Loucy (cell line): ENCODE data around the gene DDIT3.
"Not testable (repeated sequence)": the region's sequence is repeated elsewhere in the genome, so short reads cannot be mapped to it uniquely, and the experiment has no call there.

Experiments
- H2AFZ ChIP-seq: fragments of 200-600 bp; sonication (generic); 2 replicates; pipeline ENCODE4 v1.6.0; 2016; ENCODE audit warnings: antibody characterized with exemption, mild to moderate bottlenecking, low read length, moderate library complexity
- H3F3A ChIP-seq: fragments of 200-600 bp; 2 replicates; pipeline ENCODE4 v1.6.0; 2016; ENCODE audit warnings: antibody characterized with exemption, low read depth, mild to moderate bottlenecking
- H3K27me3 ChIP-seq: fragments of 200-600 bp; sonication (generic); 2 replicates; pipeline ENCODE4 v1.6.1; 2014; ENCODE audit warnings: low read length, mild to moderate bottlenecking; ENCODE audit not compliant: insufficient read depth, poor library complexity, severe bottlenecking
- H3K36me3 ChIP-seq: fragments of 200-600 bp; sonication (generic); 2 replicates; pipeline ENCODE4 v1.6.1; 2016; ENCODE audit warnings: low read length; ENCODE audit not compliant: insufficient read depth
- H3K4me1 ChIP-seq: fragments of 200-600 bp; sonication (generic); 2 replicates; pipeline ENCODE4 v1.5.1; 2014; ENCODE audit warnings: low read length, mild to moderate bottlenecking; ENCODE audit not compliant: insufficient read depth, poor library complexity, severe bottlenecking
- H3K4me2 ChIP-seq: fragments of 200-600 bp; sonication (generic); 2 replicates; pipeline ENCODE4 v1.6.0; 2014; ENCODE audit warnings: antibody characterized with exemption, low read length, low read depth, mild to moderate bottlenecking; ENCODE audit not compliant: poor library complexity, severe bottlenecking
- H3K4me3 ChIP-seq: fragments of 200-600 bp; sonication (generic); 2 replicates; pipeline ENCODE4 v1.5.1; 2014; ENCODE audit warnings: low read length, mild to moderate bottlenecking, mixed read lengths; ENCODE audit not compliant: poor library complexity, severe bottlenecking
- H3K79me2 ChIP-seq: fragments of 200-600 bp; sonication (generic); 2 replicates; pipeline ENCODE4 v1.6.1; 2014; ENCODE audit warnings: low read length; ENCODE audit not compliant: insufficient read depth
- H3K9ac ChIP-seq: fragments of 200-600 bp; sonication (generic); 2 replicates; pipeline ENCODE4 v1.6.0; 2014; ENCODE audit warnings: mild to moderate bottlenecking, low read depth, low read length, moderate library complexity; ENCODE audit not compliant: poor library complexity, severe bottlenecking
- H3K9me2 ChIP-seq: fragments of 200-600 bp; sonication (generic); replicated peaks from 2 replicates; pipeline ENCODE4 v1.6.1; 2016; ENCODE audit warnings: low read depth, low read length, mixed read lengths
- H3K9me3 ChIP-seq: fragments of 200-600 bp; sonication (generic); 2 replicates; pipeline ENCODE4 v1.6.1; 2014; ENCODE audit warnings: mild to moderate bottlenecking, antibody characterized with exemption, low read length, low read depth; ENCODE audit not compliant: insufficient read depth
- H4K20me1 ChIP-seq: fragments of 200-600 bp; sonication (generic); 2 replicates; pipeline ENCODE4 v1.6.0; 2014; ENCODE audit warnings: antibody characterized with exemption, low read length, mild to moderate bottlenecking; ENCODE audit not compliant: insufficient read depth, poor library complexity, severe bottlenecking
- EZH2phosphoT487 ChIP-seq: fragments of 200-600 bp; IDR thresholded peaks from 2 replicates; pipeline ENCODE4 v1.6.1; 2018; ENCODE audit warnings: antibody characterized with exemption, mild to moderate bottlenecking, moderate library complexity, borderline replicate concordance
- TF ChIP-seq, protein P1 (sequence below): fragments of 200-600 bp; sonication (generic); conservative IDR thresholded peaks from 2 replicates; pipeline ENCODE4 v1.5.1; 2014; ENCODE audit warnings: mild to moderate bottlenecking, antibody characterized with exemption, low read length

Gene DDIT3

DNA sequence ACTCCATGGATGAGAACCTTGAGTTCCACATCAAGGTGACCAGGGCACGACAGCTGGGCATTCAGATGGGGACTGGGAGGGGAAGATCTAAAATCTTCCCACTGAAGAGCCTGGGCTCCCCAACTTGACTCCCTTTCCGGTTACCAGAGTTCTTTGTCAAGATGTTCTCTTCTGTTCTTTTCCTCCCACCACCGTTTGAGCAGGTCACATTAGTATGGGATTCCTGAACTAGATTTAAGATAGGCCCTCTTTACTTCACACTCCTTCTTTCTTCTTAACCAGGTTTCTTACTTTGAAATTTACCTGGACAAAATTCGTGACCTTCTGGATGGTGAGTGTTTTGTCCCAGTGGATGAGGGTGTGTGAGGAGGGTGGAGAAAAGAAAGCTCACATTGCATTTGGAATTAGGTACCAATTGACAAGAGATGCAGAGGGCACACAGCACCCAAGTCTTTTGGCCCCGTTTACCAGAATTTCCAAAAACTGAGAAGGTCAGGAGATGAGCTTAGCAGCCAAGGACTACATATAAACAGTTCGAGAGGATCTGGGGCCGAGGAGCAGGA is 43.9 kb upstream of the DDIT3 start:
- TF ChIP-seq, protein P1, sequence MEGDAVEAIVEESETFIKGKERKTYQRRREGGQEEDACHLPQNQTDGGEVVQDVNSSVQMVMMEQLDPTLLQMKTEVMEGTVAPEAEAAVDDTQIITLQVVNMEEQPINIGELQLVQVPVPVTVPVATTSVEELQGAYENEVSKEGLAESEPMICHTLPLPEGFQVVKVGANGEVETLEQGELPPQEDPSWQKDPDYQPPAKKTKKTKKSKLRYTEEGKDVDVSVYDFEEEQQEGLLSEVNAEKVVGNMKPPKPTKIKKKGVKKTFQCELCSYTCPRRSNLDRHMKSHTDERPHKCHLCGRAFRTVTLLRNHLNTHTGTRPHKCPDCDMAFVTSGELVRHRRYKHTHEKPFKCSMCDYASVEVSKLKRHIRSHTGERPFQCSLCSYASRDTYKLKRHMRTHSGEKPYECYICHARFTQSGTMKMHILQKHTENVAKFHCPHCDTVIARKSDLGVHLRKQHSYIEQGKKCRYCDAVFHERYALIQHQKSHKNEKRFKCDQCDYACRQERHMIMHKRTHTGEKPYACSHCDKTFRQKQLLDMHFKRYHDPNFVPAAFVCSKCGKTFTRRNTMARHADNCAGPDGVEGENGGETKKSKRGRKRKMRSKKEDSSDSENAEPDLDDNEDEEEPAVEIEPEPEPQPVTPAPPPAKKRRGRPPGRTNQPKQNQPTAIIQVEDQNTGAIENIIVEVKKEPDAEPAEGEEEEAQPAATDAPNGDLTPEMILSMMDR, result no peak
- TF ChIP-seq EZH2phosphoT487, result no peak
- Histone ChIP-seq H3K4me3 (no peak overlapping the region), H3K9ac (no peak overlapping the region), H4K20me1 (no peaks in the 10 kb centered on the region), H3F3A (no peaks in the 10 kb centered on the region), H3K4me1 (no peaks in the 10 kb centered on the region), H3K27me3 (no peaks in the 10 kb centered on the region), H3K9me3 (no peaks in the 10 kb centered on the region), H3K36me3 (no peaks in the 10 kb centered on the region), H2AFZ (no peak overlapping the region), H3K9me2 (no peaks in the 10 kb centered on the region), H3K79me2 (no peaks in the 10 kb centered on the region), H3K4me2 (no peak overlapping the region)

DNA sequence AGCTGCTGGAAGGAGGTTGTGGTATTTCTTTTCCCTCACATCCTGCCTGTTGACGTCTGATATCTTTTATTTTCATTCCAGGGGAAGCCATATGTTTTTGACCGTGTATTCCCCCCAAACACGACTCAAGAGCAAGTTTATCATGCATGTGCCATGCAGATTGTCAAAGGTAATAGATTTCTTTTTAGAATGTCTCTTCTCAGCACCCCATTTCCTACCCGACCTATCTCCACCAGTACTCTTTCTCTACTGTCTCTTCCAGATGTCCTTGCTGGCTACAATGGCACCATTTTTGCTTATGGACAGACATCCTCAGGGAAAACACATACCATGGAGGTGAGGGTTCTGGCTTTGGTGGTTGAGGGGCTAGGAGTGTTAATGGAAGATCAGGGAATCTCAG is 43.0 kb upstream of the DDIT3 start:
- Histone ChIP-seq H3K4me3 (no peak overlapping the region), H3K36me3 (no peaks in the 10 kb centered on the region), H3K27me3 (no peaks in the 10 kb centered on the region), H3F3A (no peaks in the 10 kb centered on the region), H3K79me2 (no peaks in the 10 kb centered on the region), H3K9me2 (no peaks in the 10 kb centered on the region), H3K4me1 (no peaks in the 10 kb centered on the region), H2AFZ (no peak overlapping the region), H4K20me1 (no peaks in the 10 kb centered on the region), H3K9ac (no peak overlapping the region), H3K4me2 (no peak overlapping the region), H3K9me3 (no peaks in the 10 kb centered on the region)
- TF ChIP-seq EZH2phosphoT487, result no peak
- TF ChIP-seq, protein P1, result no peak

DNA sequence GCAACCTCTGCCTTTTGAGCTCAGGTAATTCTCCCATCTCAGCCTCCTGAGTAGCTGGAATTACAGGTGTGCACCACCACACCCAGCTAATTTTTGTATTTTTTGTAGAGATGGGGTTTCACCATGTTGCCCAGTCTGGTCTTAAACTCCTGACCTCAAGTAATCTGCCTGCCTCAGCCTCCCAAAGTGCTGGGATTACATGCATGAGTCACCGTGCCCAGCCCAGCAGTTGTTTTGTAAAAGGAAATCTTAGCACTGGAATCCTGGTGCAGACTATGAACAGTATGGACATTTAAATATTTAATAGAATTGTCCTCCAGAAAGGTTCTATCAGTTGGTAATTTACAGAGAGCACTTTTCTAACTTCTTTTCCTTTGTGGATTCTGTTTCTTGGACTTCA is 40.8 kb upstream of the DDIT3 start:
- H3K9me3 ChIP-seq, H3K4me3 ChIP-seq, H3K27me3 ChIP-seq, H3K9ac ChIP-seq, H2AFZ ChIP-seq, H3K4me1 ChIP-seq, H3K36me3 ChIP-seq, H3K79me2 ChIP-seq, H3F3A ChIP-seq, H4K20me1 ChIP-seq, H3K9me2 ChIP-seq, H3K4me2 ChIP-seq: not testable (repeated sequence)

DNA sequence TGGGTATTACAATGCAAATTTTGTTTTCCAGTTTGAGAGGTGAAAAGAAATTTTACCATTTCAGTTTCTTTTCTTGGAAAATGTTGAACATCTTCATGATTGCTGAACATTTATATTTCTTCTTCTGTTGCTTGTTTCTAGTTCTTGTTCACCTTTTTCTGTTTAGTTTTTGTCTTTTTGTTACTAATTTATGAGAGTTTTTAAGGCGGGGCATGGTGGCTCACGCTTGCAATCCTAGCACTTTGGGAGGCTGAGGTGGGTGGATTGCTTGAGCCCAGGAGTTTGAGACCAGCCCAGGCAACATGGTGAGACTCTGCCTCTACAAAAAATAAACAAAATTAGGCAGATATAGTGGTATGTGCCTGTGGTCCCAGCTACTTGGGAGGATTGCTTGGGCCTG is 40.2 kb upstream of the DDIT3 start:
- no peak overlapping the region for H3K4me2 ChIP-seq
- H3K9me3 ChIP-seq, result no peaks in the 10 kb centered on the region
- no peak overlapping the region for H2AFZ ChIP-seq
- no peaks in the 10 kb centered on the region for H4K20me1 ChIP-seq
- no peaks in the 10 kb centered on the region for H3K79me2 ChIP-seq
- TF ChIP-seq, protein P1, result no peak
- no peak for TF ChIP-seq EZH2phosphoT487
- H3K4me3 ChIP-seq, result no peak overlapping the region
- no peaks in the 10 kb centered on the region for H3K27me3 ChIP-seq
- H3F3A ChIP-seq, result no peaks in the 10 kb centered on the region
- H3K9me2 ChIP-seq, result no peaks in the 10 kb centered on the region
- H3K9ac ChIP-seq, result no peak overlapping the region
- no peaks in the 10 kb centered on the region for H3K36me3 ChIP-seq
- no peaks in the 10 kb centered on the region for H3K4me1 ChIP-seq
